CD4-positive, alpha-beta T cell treated with Interleukin-17A for 1 hour (primary cell): ENCODE measurements around the gene NFIA.

Experiments
- DNase-seq: peaks from one replicate; pipeline ENCODE4 v3.0.0-alpha.2; 2020

The NFIA gene

GRCh38 chr1:61386770-61387169 is 304.4 kb downstream of the NFIA start:
- no peak for DNase-seq

GRCh38 chr1:61387829-61388228 is 305.5 kb downstream of the NFIA start:
- no peak for DNase-seq

GRCh38 chr1:61388566-61388965 is 306.2 kb downstream of the NFIA start:
- DNase-seq, result no peak

DNA sequence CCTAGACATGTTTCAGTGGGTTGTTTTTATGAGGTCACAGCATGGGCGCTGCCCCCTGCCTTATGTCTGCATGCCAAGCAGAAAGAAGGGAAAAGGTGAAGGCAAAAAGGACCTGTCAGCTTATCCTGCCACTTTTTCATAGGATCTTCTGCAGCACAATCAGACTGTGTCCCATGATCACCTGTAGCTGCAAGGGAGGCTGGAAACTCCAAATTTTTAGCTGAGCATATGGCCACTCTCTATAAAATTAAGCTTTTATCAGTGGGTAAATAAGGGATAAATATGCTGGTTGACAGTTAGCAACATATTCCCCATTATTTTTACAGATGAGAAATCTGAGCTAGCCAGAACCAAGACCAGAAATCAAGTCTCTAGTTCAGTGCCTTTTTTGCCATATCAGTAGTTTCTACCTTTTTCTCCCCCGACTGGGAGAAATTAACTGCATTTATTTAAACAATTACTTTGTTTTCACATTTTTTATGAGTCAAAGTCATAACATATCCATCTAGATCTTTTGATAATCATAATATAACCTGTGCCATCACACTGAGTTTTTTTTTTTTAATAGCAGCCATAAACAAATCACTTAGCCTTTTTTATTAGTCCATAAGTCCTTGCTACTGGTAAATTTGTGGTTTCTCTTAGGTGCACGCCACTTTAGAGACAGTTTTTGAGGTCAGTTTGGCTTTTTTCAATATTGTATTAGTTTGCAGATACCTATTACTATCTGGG is 307.0 kb downstream of the NFIA start:
- DNase-seq, result no peak

DNA sequence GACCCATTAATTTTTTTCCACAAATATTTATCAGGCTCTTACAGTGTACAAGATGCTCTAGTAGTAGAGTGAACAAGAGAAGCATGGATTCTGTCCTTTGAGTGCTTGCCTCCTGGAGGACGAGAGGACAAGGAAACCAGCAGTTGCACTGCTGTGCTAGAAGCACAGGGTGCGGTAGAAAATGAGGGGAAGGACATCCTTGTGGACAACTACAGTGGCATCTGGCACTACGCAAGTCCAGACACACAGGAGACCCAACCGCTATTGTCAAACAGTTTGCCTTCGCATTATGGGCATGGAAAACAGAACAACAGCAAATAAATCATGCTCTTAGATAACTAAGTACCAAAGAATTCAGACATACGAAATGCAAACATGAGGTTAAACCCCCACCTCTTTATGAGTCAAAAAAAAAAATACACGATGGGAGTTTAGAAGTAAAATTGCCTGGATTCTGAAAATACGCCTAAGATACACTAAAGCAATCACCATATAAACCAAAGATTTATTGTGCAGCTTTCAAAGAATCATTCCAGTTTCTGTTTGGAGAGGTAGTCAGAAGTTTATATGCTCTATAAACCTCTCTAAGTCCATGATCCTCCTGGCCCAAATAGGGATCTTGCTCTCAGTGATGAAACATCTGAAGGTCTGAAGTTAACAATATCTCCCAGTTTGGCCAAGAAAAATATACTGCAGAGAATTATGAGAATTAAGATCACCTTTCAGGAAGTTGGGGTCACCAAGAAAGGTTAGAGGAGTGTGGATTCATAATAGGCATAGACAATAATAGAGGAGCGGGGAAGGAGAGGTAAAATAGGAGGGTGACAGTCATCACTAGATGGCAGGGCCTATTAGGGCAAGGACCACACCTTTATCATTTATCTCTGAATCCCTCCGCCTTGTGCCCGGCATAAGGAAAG is 307.8 kb downstream of the NFIA start:
- no peak for DNase-seq

DNA sequence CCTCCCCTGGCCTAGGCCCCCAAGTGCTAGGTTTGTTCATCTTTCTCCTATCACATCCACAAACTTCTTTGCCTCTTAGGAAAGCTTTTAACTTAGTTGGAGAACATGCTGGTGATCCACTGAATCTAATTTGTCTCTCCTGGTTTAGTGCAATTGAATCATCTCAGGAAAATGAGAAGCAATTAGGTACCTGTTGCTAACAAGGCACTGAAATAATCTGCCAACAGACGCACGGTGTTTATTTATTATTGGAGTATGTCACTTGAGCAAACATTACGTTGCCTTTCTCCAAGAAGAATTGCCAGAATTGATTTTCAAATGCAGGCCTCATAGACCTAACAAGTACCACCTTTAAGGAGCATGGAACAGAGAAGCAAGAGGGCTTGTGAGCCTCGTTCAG is 309.4 kb downstream of the NFIA start:
- DNase-seq, result no peak

- no peak for DNase-seq
Measured at GRCh38 chr1:61392409-61393242, 310.3 kb downstream of the NFIA start.

DNA sequence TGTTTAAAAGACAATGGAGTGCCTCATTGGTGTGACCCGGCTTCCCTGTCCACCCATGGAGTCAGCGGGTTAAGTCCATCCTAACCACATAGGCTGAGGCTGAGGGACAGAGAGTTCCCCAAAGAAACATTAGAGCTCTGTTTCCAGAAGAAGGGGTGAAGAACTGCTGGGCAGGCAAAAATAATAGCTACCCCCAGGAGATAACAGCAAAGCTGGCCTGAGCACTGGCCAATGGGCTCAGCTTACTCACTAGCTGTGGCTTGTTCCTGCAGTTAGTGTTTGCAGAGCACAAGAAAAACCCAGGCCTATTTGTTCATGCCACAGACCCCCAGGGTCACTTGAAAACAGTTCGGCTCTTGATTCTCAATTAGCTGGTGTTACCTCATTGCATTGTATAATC is 311.2 kb downstream of the NFIA start:
- DNase-seq, result no peak

DNA sequence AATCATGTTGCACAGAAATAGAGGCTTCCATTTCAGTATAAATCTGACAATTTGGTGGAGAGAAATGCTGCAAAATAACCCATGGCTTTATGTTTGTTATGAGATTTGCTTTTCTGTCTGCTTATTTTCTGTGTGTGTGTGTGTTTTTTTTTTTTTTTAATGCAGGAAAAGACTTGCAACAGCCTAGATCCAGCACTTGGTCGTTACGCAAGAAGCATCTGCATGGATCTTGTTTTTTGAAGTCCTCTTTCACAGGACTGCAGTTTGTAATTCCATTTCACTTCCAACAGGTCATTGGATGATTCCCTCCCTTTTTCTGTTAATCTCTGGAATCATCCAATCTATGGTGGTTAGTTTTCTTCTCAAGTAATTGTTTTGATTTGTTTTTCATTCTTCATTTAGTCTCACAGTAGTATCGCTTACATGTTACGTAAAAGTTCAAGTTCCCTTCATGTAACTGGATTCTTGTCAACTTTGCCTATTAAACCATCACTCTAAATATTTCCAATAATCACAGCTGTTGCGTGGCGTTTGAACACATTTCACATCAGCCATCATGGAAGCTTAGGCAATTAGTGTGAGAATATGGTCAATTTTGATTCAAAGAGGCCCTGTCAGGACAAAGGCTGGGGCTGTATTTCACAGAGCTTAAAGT is 312.9 kb downstream of the NFIA start:
- DNase-seq, result no peak

GRCh38 chr1:61397495-61397894 is 315.1 kb downstream of the NFIA start:
- no peak for DNase-seq

DNA sequence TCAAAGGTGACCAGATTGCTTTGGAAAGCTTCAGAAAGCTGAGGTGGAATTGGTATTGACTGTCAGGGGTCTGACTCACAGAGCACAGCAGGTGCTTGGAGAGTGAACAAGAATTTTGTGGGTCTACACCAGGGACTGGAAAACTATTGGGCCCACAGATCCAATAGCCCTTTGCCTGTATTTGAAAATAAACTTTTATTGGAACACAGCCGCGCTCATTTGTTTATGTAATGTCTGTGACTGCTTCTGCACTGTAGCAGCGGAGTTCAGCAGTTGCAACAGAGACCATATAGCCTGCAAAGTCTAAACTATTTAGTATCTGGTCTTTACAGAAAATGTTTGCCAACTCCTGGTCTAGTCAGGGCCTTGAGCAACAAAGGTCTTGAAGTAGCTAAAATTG is 315.6 kb downstream of the NFIA start:
- no peak for DNase-seq

DNA sequence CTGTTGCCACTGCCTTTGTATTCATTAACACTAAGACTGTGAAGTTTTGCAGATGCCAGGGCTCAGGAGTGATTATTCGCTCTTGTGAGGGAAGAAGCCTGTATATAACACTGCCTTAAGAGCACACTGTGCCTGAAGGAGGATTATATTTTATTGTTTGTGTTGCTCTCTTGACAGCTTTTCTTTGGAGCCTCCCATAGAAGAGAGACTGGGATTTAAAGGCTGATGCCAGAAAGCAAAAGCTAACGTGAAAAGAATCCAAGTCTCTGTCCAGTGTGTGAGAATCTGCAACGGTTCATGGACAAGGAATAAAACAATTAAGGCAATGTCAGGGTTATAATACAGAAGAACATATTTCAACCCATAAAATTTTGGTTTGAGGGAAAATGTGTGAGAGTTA is 316.8 kb downstream of the NFIA start:
- no peak for DNase-seq

- no peak for DNase-seq
Measured at GRCh38 chr1:61400131-61400770, 317.9 kb downstream of the NFIA start.

DNA sequence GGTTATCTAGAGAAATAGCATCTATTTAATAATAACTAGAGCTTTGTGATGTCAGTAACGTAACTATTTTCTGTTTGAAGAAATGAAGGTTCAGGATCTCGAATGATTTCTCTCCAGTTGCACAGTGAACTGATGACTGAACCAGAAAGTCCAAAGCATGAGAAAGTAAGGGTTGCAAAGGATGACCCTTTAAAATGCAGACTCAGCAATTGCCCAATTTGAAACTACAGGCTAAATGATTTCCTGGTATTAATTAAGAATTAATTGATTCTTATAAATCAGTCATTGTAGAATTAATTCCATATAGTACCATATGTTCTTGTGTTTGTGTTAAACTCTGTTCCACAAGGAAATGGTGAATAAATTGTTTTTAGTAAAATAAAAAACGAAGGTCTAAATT is 318.6 kb downstream of the NFIA start:
- no peak for DNase-seq

DNA sequence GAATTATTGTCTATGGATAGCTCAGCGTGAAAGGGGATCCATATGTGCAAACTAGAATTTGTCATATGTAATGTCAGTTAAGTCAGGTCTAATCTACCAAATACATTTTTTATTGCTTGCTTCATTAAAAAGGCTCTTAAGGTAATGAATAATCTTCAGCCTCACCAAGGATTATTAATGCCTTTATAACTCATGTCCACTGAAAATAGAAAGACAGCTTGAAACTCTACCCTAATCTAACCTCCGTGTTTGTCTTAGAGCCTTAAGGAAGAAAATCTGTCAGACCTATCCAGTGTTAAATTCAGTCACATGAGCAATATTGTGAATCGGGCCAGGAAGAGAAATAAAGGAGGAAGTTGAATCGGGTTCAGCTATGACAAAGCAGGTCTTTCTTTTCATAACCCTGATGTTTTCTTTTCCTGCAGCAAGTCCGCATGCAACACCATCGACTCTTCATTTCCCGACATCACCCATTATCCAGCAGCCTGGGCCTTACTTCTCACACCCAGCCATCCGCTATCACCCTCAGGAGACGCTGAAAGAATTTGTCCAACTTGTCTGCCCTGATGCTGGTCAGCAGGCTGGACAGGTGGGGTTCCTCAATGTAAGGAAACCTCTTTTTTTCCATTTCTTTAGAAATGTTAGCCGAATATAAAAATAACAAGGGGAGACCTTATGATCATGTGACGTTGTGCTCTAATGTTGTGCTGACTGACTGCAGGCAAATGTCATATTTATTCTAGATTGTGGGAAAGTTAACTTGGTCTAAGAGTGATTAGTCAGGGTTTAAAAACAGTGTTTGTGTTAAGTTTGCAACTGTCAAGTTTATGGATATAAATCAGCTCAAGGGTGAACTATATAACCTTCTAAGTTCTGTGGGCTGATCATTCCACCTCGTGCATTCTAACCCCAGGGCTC is 321.6 kb downstream of the NFIA start:
- DNase-seq, result no peak

GRCh38 chr1:61404597-61405376 is 322.4 kb downstream of the NFIA start:
- DNase-seq, result no peak

- DNase-seq, result no peak
Measured at GRCh38 chr1:61406467-61406866, 324.1 kb downstream of the NFIA start.

DNA sequence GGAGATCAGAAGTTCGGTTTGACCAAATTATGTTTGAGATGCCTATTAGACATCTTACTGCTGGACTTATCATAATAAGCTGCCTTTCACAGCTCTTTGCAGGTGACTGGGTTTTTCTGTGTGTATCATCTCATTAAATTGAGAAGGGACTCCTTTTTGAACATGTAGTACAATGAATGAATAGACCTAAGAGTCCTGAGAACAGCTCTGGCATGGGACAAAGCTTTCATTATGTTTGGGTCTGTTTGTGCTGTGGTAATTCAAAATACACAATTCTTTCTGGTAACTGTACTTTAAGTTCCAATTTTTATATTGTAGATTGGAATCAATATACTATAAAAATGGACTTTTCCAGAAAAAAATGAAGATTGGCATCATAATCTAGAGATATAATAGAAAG is 330.2 kb downstream of the NFIA start:
- DNase-seq, result no peak

DNA sequence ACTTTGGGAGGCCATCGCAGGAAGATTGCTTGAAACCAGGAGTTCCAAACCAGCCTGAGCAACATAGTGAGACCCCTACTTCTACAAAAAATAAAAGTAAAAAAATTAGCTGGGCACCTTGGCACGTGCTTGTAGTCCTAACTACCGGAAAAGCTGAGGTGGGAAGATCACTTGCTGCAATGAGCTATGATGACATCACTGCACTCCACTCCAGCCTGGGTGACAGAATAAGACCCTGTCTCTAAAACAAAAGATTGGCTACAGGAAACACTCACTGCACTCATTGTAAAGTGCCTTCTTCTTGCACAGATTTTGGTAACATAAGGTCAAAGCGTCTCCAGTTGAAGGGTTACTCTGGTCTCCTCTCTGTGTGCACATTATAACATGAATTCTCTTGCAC is 336.8 kb downstream of the NFIA start:
- no peak for DNase-seq

DNA sequence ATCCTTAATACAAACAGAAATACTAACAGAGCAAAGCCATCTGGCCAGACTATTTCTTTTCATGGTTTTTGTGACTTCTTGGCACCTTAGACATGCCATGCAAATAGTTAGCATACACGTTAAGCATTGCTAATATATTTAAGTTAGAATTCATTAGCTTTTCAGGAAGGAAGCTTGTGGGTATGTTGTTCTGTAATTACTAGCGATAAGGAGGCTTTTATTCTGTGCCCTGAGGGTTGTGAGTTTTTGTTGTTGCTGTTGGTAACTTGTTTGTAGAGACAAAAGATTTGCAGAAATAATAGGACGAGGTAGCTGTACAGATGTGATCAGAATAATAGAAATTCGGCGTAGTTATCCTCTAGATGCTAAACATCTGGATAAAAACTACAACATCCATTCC is 337.3 kb downstream of the NFIA start:
- DNase-seq, result no peak
